Breast epithelium (tissue), 4 donors: ENCODE measurements around the gene FSTL5. TPM values are rescaled to one million over a fixed set of nuclear protein-coding genes. Genes with fewer than 3 reads are reported as not detected.

Experiments used
- DNase-seq, 2 donors: peaks; one replicate each; pipeline ENCODE4 v3.0.0-alpha.2; 2019; ENCODE audit warnings: low spot score in 2 of 2
- H3K27ac ChIP-seq, 2 donors: fragments of 200-600 bp; sonication (generic) in 1 of 2; one replicate each; pipeline ENCODE4 v1.5.1; 2016 to 2019; ENCODE audit warnings: mild to moderate bottlenecking in 1 of 2
- H3K27me3 ChIP-seq, 2 donors: fragments of 200-600 bp; sonication (generic) in 1 of 2; one replicate each; pipeline versions ENCODE4 v1.5.1 to v1.6.0; 2017 to 2019; ENCODE audit warnings: control low read depth in 1 of 2, mild to moderate bottlenecking in 1 of 2
- H3K36me3 ChIP-seq: fragments of 200-600 bp; one replicate; pipeline ENCODE4 v1.5.1; 2019
- H3K4me1 ChIP-seq, 2 donors: fragments of 200-600 bp; sonication (generic); one replicate each; pipeline ENCODE4 v1.5.1; 2016 to 2019; ENCODE audit warnings: control low read depth in 1 of 2
- H3K4me3 ChIP-seq, 3 donors: fragments of 200-600 bp; sonication (generic); 1 replicate in 2 of 3; 2 replicates in 1 of 3; pipeline ENCODE4 v1.5.1; 2016 to 2019; ENCODE audit warnings: mild to moderate bottlenecking in 3 of 3, moderate library complexity in 2 of 3
- H3K9me3 ChIP-seq, 2 donors: fragments of 200-600 bp; sonication (generic) in 1 of 2; one replicate each; pipeline ENCODE4 v1.5.1; 2016 to 2019; ENCODE audit warnings: control low read depth in 1 of 2
- POLR2A ChIP-seq: fragments of 450-650 bp; IDR thresholded peaks from one replicate; pipeline ENCODE4 v1.6.1; 2016; ENCODE audit warnings: antibody characterized with exemption, mild to moderate bottlenecking, moderate library complexity
- POLR2AphosphoS5 ChIP-seq, 3 donors: sonication (generic); formaldehyde crosslinking; IDR thresholded peaks; one replicate each; pipeline ENCODE4 v1.6.1; 2017; ENCODE audit warnings: antibody characterized with exemption in 3 of 3
- intact Hi-C: fragments of 100-400 bp; cut with DNase I; formaldehyde crosslinking; loops from one replicate; pipeline ENCODE4 v1.15.1; 2023; ENCODE audit warnings: low total_unique reads
- total RNA-seq, 3 donors: library from RNA; depleted of rRNA; stranded (reverse); fragments of >200 nt; gene quantifications; one replicate each; pipeline ENCODE4 v1.1.0, GENCODE V29; 2016
- TF ChIP-seq, protein P1 (sequence below), 3 donors: fragments of 450-650 bp; IDR thresholded peaks; one replicate each; pipeline ENCODE4 v1.5.1; 2016 to 2017; ENCODE audit warnings: antibody characterized with exemption in 3 of 3, mild to moderate bottlenecking in 3 of 3, moderate library complexity in 3 of 3

FSTL5 gene
- total RNA-seq, 3 donors from 2014 or later: not detected

DNA sequence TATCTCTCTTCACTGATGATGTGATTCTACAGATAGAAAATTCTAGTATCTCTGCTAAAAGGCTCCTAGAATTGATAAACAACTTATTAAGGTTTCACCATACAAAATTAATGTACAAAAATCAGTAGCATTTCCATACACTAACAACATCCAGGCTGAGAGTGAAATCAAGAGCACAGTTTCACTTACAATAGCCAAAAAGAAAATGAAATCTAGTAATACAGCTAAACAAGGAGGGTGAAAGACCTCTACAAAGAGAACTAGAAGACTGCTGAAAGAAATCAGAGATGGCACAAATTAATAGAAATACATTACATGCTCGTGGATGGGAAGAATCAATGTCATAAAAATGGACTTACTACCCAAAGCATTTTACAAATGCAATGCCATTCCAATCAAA is 751.9 kb downstream of the FSTL5 start:
- no peaks in the 10 kb centered on the region for H3K4me1 ChIP-seq
- TF ChIP-seq POLR2A (no peak), POLR2AphosphoS5 (IDR thresholded peaks at IDR 0.05) (no peak)
- TF ChIP-seq, protein P1, sequence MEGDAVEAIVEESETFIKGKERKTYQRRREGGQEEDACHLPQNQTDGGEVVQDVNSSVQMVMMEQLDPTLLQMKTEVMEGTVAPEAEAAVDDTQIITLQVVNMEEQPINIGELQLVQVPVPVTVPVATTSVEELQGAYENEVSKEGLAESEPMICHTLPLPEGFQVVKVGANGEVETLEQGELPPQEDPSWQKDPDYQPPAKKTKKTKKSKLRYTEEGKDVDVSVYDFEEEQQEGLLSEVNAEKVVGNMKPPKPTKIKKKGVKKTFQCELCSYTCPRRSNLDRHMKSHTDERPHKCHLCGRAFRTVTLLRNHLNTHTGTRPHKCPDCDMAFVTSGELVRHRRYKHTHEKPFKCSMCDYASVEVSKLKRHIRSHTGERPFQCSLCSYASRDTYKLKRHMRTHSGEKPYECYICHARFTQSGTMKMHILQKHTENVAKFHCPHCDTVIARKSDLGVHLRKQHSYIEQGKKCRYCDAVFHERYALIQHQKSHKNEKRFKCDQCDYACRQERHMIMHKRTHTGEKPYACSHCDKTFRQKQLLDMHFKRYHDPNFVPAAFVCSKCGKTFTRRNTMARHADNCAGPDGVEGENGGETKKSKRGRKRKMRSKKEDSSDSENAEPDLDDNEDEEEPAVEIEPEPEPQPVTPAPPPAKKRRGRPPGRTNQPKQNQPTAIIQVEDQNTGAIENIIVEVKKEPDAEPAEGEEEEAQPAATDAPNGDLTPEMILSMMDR (IDR thresholded peaks at IDR 0.05): no peak
- no peak overlapping the region for H3K27ac ChIP-seq
- H3K27me3 ChIP-seq: no peaks in the 10 kb centered on the region
- H3K36me3 ChIP-seq: no peaks in the 10 kb centered on the region
- intact Hi-C loops: no loop called here
- H3K9me3 ChIP-seq: no peaks in the 10 kb centered on the region
- H3K4me3 ChIP-seq: no peak overlapping the region
- no peak for DNase-seq

DNA sequence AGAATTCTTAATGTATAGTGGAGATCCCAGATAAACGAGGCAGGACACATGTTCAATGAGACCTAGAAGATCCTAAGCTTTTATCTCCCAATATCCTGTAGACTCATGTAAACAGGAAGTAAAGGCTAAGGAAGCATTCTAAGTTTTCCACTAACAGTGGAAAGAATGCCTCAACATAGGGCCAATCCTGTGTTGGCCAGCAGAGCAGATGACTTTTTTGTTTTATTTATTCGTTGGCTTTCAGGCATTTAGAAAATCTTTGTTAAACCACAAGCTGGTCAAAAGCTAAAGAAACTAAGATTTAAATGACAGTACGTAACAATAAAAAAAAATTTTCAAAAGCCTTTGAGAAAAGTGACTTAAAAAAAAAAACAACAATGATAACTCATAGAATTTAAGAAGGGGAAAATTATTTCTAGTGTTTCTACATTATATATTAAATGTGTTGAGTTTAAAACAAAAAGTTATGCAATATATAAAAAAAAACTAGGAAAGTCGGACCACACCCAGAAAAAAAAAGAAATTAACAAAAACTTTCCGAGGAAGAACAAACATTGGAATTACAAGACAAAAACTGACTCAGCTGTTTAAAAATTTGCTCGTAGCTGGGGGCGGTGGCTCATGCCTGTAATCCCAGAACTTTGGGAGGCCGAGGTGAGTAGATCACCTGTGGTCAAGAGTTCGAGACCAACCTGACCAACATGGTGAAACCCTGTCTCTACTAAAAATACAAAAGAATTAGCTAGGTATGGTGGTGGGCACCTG is 759.3 kb downstream of the FSTL5 start:
- Histone ChIP-seq H3K4me1 (no peaks in the 10 kb centered on the region), H3K27ac (no peak overlapping the region), H3K27me3 (no peaks in the 10 kb centered on the region), H3K36me3 (no peaks in the 10 kb centered on the region), H3K4me3 (no peak overlapping the region), H3K9me3 (no peaks in the 10 kb centered on the region)
- DNase-seq: no peak
- intact Hi-C loops: no loop called here
- TF ChIP-seq, protein P1 (IDR thresholded peaks at IDR 0.05): no peak
- TF ChIP-seq POLR2AphosphoS5 (IDR thresholded peaks at IDR 0.05): no peak
- no peak for TF ChIP-seq POLR2A

DNA sequence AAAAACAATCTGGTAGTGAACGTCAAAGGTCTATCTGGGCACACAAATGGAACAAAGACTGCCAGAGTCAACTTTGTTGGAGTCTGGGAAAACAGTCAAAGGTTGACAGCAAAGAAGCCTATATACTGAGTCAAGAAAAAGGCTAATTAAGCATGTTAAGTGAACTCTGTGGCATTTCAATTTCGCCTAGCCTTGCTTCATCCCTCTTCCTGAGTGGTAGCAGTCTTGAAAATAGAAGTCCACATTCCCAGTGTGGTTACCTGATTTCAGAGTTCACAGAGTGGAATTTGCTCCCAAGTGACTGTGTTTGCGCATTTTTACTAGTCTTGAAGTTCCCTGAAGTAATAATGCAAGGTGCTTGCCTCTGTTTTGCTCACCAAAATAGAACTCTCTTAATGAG is 760.0 kb downstream of the FSTL5 start:
- Histone ChIP-seq H3K9me3 (no peaks in the 10 kb centered on the region), H3K36me3 (no peaks in the 10 kb centered on the region), H3K27me3 (no peaks in the 10 kb centered on the region), H3K27ac (no peak overlapping the region), H3K4me1 (no peaks in the 10 kb centered on the region), H3K4me3 (no peak overlapping the region)
- intact Hi-C loops: no loop called here
- no peak for DNase-seq
- no peak for TF ChIP-seq POLR2A
- no peak for TF ChIP-seq POLR2AphosphoS5 (IDR thresholded peaks at IDR 0.05)
- TF ChIP-seq, protein P1 (IDR thresholded peaks at IDR 0.05): no peak

DNA sequence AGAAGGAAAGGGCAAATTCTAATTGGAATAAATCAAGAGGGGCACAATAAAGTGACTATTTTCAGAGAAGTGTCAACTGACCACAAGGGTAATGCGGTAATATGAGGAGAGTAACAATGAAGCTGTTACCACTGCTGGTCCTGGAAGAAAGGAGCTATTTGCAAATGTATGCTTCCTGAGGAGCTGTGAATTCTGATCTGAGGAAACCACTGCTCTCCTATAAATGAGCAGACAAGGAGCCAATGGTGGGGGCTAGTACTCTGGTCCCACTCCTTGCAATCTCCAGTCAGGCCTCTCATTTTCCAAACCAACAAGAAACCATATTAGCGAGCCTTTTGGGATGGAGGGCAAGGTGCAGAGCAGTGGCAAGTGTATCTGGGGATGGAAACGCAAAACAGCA is 770.2 kb downstream of the FSTL5 start:
- H3K9me3 ChIP-seq: no peaks in the 10 kb centered on the region
- DNase-seq: no peak
- no peaks in the 10 kb centered on the region for H3K4me1 ChIP-seq
- H3K4me3 ChIP-seq: no peak overlapping the region
- H3K27ac ChIP-seq: no peak overlapping the region
- no peaks in the 10 kb centered on the region for H3K27me3 ChIP-seq
- no peak for TF ChIP-seq POLR2A
- TF ChIP-seq, protein P1 (IDR thresholded peaks at IDR 0.05): no peak
- no peak for TF ChIP-seq POLR2AphosphoS5 (IDR thresholded peaks at IDR 0.05)
- H3K36me3 ChIP-seq: no peaks in the 10 kb centered on the region
- intact Hi-C loops: no loop called here

DNA sequence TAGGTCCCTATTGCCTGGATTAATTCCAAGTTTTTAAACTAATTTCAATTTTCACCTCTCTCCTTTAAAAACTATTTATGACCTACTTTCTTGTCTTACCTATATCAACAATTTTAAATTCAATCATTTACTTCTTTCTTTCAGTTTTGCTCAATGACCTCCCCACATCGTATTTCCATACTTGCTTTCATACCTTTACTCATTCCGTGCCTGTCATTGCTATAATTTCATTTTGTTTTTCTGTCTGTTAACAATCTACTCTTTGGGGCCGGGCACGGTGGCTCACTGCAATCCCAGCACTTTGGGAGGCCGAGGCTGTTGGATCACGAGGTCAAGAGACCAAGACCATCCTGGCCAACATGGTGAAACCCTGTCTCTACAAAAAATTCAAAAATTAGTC is 781.1 kb downstream of the FSTL5 start:
- intact Hi-C loops: no loop called here
- H3K4me3 ChIP-seq: no peak overlapping the region
- H3K27ac ChIP-seq: no peak overlapping the region
- no peaks in the 10 kb centered on the region for H3K36me3 ChIP-seq
- no peak for TF ChIP-seq POLR2A
- TF ChIP-seq, protein P1 (IDR thresholded peaks at IDR 0.05): no peak
- no peak for TF ChIP-seq POLR2AphosphoS5 (IDR thresholded peaks at IDR 0.05)
- no peak for DNase-seq
- no peaks in the 10 kb centered on the region for H3K9me3 ChIP-seq
- H3K4me1 ChIP-seq: no peaks in the 10 kb centered on the region
- H3K27me3 ChIP-seq: no peaks in the 10 kb centered on the region
